ENCODE measurements around the gene DRC3. TPM values are rescaled to one million over a fixed set of nuclear protein-coding genes. Genes with fewer than 3 reads are reported as not detected.

DRC3 gene
- total RNA-seq, 1 donor from 2014 or later = 0.74 TPM

DNA sequence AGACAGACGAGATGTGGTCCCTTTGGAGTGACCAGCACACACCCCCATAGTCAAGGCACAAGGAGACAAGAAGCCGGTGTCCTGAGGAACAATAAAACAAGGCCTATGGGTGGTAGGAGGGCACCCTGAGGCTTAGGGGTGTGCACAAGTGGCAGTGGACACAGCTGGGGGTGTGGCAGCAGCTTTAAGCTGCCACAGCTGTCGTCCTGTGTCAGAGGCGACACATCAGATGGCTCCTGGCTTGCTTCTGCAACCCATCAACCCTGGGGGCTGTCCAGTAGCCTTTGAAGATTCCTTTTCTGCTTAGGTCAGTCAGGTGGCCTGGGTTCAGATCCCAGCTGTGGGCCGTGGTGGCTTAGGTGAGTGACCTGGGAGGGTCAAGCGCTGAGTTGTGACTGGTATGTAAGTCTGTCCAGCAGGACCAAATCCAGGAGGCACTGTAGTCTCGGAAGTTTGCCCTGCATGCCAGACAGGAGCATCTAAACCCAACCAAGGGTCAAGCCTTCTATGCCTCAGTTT, 15.8 kb downstream of the DRC3 start:
- Histone ChIP-seq H3K4me1 (no peaks in the 10 kb centered on the region), H3K9me3 (no peaks in the 10 kb centered on the region), H3K27me3 (no peaks in the 10 kb centered on the region), H3K27ac (no peak overlapping the region), H3K36me3 (no peaks in the 10 kb centered on the region), H3K4me3 (no peak overlapping the region)
- intact Hi-C loops (cut with DNase I) = no loop called here
- no peak for DNase-seq (ENCODE audit: extremely low spot score in 2 of 2)
- TF ChIP-seq, protein P1, sequence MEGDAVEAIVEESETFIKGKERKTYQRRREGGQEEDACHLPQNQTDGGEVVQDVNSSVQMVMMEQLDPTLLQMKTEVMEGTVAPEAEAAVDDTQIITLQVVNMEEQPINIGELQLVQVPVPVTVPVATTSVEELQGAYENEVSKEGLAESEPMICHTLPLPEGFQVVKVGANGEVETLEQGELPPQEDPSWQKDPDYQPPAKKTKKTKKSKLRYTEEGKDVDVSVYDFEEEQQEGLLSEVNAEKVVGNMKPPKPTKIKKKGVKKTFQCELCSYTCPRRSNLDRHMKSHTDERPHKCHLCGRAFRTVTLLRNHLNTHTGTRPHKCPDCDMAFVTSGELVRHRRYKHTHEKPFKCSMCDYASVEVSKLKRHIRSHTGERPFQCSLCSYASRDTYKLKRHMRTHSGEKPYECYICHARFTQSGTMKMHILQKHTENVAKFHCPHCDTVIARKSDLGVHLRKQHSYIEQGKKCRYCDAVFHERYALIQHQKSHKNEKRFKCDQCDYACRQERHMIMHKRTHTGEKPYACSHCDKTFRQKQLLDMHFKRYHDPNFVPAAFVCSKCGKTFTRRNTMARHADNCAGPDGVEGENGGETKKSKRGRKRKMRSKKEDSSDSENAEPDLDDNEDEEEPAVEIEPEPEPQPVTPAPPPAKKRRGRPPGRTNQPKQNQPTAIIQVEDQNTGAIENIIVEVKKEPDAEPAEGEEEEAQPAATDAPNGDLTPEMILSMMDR (IDR thresholded peaks at IDR 0.05) = no peak
- TF ChIP-seq POLR2A (IDR thresholded peaks at IDR 0.05) = no peak
- TF ChIP-seq POLR2AphosphoS5 (IDR thresholded peaks at IDR 0.05; ENCODE audit: insufficient read depth in 1 of 2, low read depth in 1 of 2) = no peak

- TF ChIP-seq POLR2A (IDR thresholded peaks at IDR 0.05) (no peak), POLR2AphosphoS5 (IDR thresholded peaks at IDR 0.05; ENCODE audit: insufficient read depth in 1 of 2, low read depth in 1 of 2) (no peak)
- TF ChIP-seq, protein P1 (IDR thresholded peaks at IDR 0.05) = no peak
- intact Hi-C loops (cut with DNase I) = no loop called here
Measured at GRCh38 chr17:17989081-17989480, 16.4 kb downstream of the DRC3 start.

GRCh38 chr17:17989618-17990017, 17.0 kb downstream of the DRC3 start:
- TF ChIP-seq POLR2A (IDR thresholded peaks at IDR 0.05) = no peak
- no peak for TF ChIP-seq POLR2AphosphoS5 (IDR thresholded peaks at IDR 0.05; ENCODE audit: insufficient read depth in 1 of 2, low read depth in 1 of 2)
- peaks cover 6% of the 10 kb centered on the region for H3K4me1 ChIP-seq

More at GRCh38 chr17:17989081-17989480, 16.4 kb downstream of the DRC3 start:
- Histone ChIP-seq H3K9me3 (no peaks in the 10 kb centered on the region), H3K4me3 (no peak overlapping the region), H3K27me3 (no peaks in the 10 kb centered on the region), H3K36me3 (no peaks in the 10 kb centered on the region), H3K4me1 (peaks cover under 1% of the 10 kb centered on the region), H3K27ac (no peak overlapping the region)
- no peak for DNase-seq (ENCODE audit: extremely low spot score in 2 of 2)

DNA sequence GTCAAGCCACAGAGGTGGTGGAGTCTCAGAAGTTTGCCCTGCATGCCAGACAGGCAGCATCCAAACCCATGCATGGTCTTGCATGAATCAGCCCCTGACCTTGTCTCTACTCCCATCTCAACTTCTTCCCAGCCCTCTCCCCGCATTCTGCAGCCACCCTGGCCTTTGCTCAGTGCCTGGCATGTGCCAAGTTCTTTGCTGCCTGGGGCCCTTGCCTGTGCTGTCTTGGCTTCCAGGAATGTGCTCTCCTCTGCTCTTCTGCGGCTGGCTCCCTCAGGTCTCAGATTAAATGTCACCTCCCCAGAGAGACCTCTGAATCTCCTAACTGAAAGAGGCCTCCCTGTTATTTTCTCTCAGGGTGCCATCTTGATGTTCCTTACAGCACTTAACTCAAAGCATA, 17.6 kb downstream of the DRC3 start:
- Histone ChIP-seq H3K27ac (no peak overlapping the region), H3K27me3 (no peaks in the 10 kb centered on the region), H3K36me3 (no peaks in the 10 kb centered on the region), H3K4me1 (peaks cover 8% of the 10 kb centered on the region), H3K4me3 (no peak overlapping the region), H3K9me3 (no peaks in the 10 kb centered on the region)
- DNase-seq (ENCODE audit: extremely low spot score in 2 of 2) = no peak
- intact Hi-C loops (cut with DNase I) = no loop called here
- no peak for TF ChIP-seq POLR2AphosphoS5 (IDR thresholded peaks at IDR 0.05; ENCODE audit: insufficient read depth in 1 of 2, low read depth in 1 of 2)
- TF ChIP-seq, protein P1 (IDR thresholded peaks at IDR 0.05) = no peak
- no peak for TF ChIP-seq POLR2A (IDR thresholded peaks at IDR 0.05)

More at GRCh38 chr17:17989618-17990017, 17.0 kb downstream of the DRC3 start:
- DNase-seq (ENCODE audit: extremely low spot score in 2 of 2) = no peak
- no peak overlapping the region for H3K4me3 ChIP-seq
- no peaks in the 10 kb centered on the region for H3K9me3 ChIP-seq
- no peaks in the 10 kb centered on the region for H3K27me3 ChIP-seq
- no peak overlapping the region for H3K27ac ChIP-seq
- intact Hi-C loops (cut with DNase I) = no loop called here
- H3K36me3 ChIP-seq = no peaks in the 10 kb centered on the region

DNA sequence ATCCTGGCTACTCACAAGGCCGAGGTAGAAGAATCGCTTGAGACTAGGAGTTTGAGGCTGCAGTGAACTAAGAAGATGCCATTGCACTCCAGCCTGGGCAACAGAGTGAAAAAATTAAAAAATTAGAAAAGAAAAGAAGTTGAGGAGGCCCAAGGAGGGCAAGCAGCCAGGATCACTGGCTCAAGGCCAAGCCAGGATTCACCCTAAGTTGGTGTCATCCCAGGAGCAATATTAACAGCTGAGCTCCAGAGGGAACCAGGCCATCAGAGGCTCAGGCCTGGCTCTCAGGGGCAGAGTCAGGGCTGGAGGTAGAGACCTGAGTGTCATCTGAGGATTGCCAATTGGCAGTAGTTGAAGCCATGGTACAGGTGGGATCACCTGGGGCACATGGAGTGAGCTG, 20.7 kb downstream of the DRC3 start:
- Histone ChIP-seq H3K36me3 (no peaks in the 10 kb centered on the region), H3K4me1 (peaks cover 8% of the 10 kb centered on the region), H3K27ac (no peak overlapping the region), H3K27me3 (no peaks in the 10 kb centered on the region), H3K9me3 (no peaks in the 10 kb centered on the region), H3K4me3 (no peak overlapping the region)
- TF ChIP-seq POLR2A (IDR thresholded peaks at IDR 0.05) (no peak), POLR2AphosphoS5 (IDR thresholded peaks at IDR 0.05; ENCODE audit: insufficient read depth in 1 of 2, low read depth in 1 of 2) (no peak)
- TF ChIP-seq, protein P1 (IDR thresholded peaks at IDR 0.05) = no peak
- no peak for DNase-seq (ENCODE audit: extremely low spot score in 2 of 2)
- intact Hi-C loops (cut with DNase I) = no loop called here

Data from vagina (tissue), 2 donors.